Measurements from ENCODE around the gene ARID4B. TPM values are rescaled to one million over a fixed set of nuclear protein-coding genes. Genes with fewer than 3 reads are reported as not detected.
"Not testable (repeated sequence)": the region's sequence is repeated elsewhere in the genome, so short reads cannot be mapped to it uniquely, and the experiment has no call there.

ARID4B gene
- total RNA-seq, 1 experiment from 2014 or later = 34.2 TPM

DNA sequence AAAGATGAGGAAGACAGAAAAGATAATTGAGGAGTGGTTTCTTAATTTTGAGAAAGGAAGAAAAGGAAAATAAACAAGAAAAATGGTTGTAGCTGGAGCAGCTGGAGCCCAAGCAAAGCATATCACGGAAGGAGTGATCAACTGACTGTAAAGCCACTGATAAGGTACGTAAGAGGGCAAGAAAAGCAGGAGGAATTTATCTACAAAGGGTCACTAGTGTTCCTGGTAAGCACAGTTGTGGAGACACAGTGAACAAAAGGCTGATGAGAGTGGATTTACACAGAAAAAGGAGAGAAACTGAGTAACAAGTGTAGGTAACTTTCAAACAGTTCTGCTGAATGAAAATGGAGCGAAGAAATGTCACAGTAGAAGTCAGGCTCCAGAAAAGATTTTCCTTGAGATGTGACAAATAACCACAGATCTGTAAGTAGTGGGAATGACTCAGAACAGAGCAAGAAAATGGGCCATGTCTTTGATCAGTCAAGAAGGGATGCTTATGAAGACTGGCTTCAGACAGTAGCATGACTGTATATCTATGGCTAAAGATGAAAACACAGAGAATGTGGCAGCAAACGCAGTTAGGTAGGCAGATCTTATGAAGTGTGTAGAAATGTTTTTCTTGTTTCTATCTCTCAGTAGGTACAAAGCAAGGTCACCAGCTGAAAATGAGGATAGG, 121.3 kb downstream of the ARID4B start:
- Mint-ChIP-seq H3K27me3 (ENCODE audit: insufficient read depth, unreplicated experiment) (no peaks in the 10 kb centered on the region), H3K4me1 (ENCODE audit: low read depth, unreplicated experiment) (peaks cover 7% of the 10 kb centered on the region), H3K27ac (ENCODE audit: unreplicated experiment) (no peak overlapping the region), H3K4me3 (ENCODE audit: unreplicated experiment) (no peak overlapping the region), H3K36me3 (ENCODE audit: insufficient read depth, unreplicated experiment) (peaks cover 33% of the 10 kb centered on the region), H3K9me3 (ENCODE audit: unreplicated experiment) (no peaks in the 10 kb centered on the region)
- BruUV-seq (replicated peaks) = no TSS peak
- Histone ChIP-seq H3K4me3 (ENCODE audit: low read depth, low read length) (no peak overlapping the region), H3K36me3 (ENCODE audit: control insufficient read depth, insufficient read depth, low read length) (no peaks in the 10 kb centered on the region), H3K27me3 (replicated peaks; ENCODE audit: control insufficient read depth, insufficient read depth, low read length) (no peaks in the 10 kb centered on the region), H3K4me1 (no peaks in the 10 kb centered on the region), H3K9me3 (no peaks in the 10 kb centered on the region)
- no peak for DNase-seq
- intact Hi-C loops (cut with micrococcal nuclease; ENCODE audit: unreplicated experiment) = no loop called here
- TF ChIP-seq, protein P1, sequence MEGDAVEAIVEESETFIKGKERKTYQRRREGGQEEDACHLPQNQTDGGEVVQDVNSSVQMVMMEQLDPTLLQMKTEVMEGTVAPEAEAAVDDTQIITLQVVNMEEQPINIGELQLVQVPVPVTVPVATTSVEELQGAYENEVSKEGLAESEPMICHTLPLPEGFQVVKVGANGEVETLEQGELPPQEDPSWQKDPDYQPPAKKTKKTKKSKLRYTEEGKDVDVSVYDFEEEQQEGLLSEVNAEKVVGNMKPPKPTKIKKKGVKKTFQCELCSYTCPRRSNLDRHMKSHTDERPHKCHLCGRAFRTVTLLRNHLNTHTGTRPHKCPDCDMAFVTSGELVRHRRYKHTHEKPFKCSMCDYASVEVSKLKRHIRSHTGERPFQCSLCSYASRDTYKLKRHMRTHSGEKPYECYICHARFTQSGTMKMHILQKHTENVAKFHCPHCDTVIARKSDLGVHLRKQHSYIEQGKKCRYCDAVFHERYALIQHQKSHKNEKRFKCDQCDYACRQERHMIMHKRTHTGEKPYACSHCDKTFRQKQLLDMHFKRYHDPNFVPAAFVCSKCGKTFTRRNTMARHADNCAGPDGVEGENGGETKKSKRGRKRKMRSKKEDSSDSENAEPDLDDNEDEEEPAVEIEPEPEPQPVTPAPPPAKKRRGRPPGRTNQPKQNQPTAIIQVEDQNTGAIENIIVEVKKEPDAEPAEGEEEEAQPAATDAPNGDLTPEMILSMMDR (IDR thresholded peaks at IDR 0.05; ENCODE audit: insufficient read depth in 1 of 2, low read depth in 1 of 2, low read length in 1 of 2, severe bottlenecking in 1 of 2, unreplicated experiment in 1 of 2) = no peak
- ChIA-PET CTCF (no interaction called here), POLR2A (no interaction called here)

DNA sequence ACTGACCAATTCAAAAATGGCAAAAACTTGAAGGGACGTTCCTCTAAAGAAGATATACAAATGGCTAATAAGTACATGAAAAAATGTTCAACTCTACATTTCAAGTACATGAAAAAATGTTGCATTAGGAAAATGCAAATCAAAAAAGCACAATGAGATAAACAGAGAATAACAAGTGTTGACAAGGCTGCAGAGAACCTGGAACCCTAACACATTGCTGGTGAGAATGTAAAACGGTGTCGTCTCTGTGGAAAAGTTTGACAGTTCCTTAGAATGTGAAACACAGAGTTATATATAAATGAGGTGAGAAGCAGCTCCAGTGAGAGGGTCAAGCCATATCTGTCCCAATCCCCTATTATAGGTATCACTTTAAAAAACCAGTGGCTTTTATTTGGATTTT, 122.3 kb downstream of the ARID4B start:
- ChIA-PET POLR2A (interaction anchor here (0.8 kb wide), 1 partner anchor 397 kb away, joined by 3 read pairs; no protein-coding TSS in a partner anchor), CTCF (no interaction called here)
- no peaks in the 10 kb centered on the region for H3K27me3 Mint-ChIP-seq (ENCODE audit: insufficient read depth, unreplicated experiment)
- Histone ChIP-seq H3K4me1 (no peaks in the 10 kb centered on the region), H3K4me3 (ENCODE audit: low read depth, low read length) (no peak overlapping the region), H3K27me3 (replicated peaks; ENCODE audit: control insufficient read depth, insufficient read depth, low read length) (no peaks in the 10 kb centered on the region), H3K9me3 (no peaks in the 10 kb centered on the region), H3K36me3 (ENCODE audit: control insufficient read depth, insufficient read depth, low read length) (no peaks in the 10 kb centered on the region)
- no peak for DNase-seq
- peaks cover 33% of the 10 kb centered on the region for H3K36me3 Mint-ChIP-seq (ENCODE audit: insufficient read depth, unreplicated experiment)
- BruUV-seq (replicated peaks) = no TSS peak
- no peak overlapping the region for H3K27ac Mint-ChIP-seq (ENCODE audit: unreplicated experiment)
- H3K4me3 Mint-ChIP-seq (ENCODE audit: unreplicated experiment) = no peak overlapping the region
- H3K9me3 Mint-ChIP-seq (ENCODE audit: unreplicated experiment) = no peaks in the 10 kb centered on the region
- intact Hi-C loops (cut with micrococcal nuclease; ENCODE audit: unreplicated experiment) = no loop called here
- TF ChIP-seq, protein P1 (IDR thresholded peaks at IDR 0.05; ENCODE audit: insufficient read depth in 1 of 2, low read depth in 1 of 2, low read length in 1 of 2, severe bottlenecking in 1 of 2, unreplicated experiment in 1 of 2) = no peak
- peaks cover 7% of the 10 kb centered on the region for H3K4me1 Mint-ChIP-seq (ENCODE audit: low read depth, unreplicated experiment)

DNA sequence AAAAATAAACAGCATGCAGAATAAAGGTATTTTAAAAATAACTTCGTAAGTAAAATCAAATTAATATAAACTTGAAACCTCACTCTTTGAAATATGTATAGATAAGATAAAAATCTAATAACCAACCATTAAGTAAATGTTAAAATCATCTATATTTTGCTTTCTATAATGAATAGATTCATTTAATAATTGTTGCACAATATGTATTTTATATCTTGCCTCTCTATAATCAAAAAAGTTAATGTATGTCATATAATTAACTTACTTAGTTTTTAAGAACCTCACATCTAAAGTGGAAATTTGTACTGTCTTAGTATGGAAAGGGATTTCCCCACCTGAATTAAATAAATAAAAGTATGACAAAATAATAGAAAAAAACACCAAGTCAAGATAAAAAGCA, 124.6 kb downstream of the ARID4B start:
- no peaks in the 10 kb centered on the region for H3K36me3 ChIP-seq (ENCODE audit: control insufficient read depth, insufficient read depth, low read length)
- Mint-ChIP-seq H3K9me3 (ENCODE audit: unreplicated experiment) (no peaks in the 10 kb centered on the region), H3K4me1 (ENCODE audit: low read depth, unreplicated experiment) (peaks cover 7% of the 10 kb centered on the region), H3K36me3 (ENCODE audit: insufficient read depth, unreplicated experiment) (peaks cover 39% of the 10 kb centered on the region), H3K4me3 (ENCODE audit: unreplicated experiment) (no peak overlapping the region), H3K27ac (ENCODE audit: unreplicated experiment) (no peak overlapping the region), H3K27me3 (ENCODE audit: insufficient read depth, unreplicated experiment) (no peaks in the 10 kb centered on the region)
- no peak overlapping the region for H3K4me3 ChIP-seq (ENCODE audit: low read depth, low read length)
- intact Hi-C loops (cut with micrococcal nuclease; ENCODE audit: unreplicated experiment) = no loop called here
- H3K4me1 ChIP-seq = no peaks in the 10 kb centered on the region
- POLR2A ChIA-PET = no interaction called here
- no peaks in the 10 kb centered on the region for H3K27me3 ChIP-seq (replicated peaks; ENCODE audit: control insufficient read depth, insufficient read depth, low read length)
- no TSS peak for BruUV-seq (replicated peaks)
- TF ChIP-seq, protein P1 (IDR thresholded peaks at IDR 0.05; ENCODE audit: insufficient read depth in 1 of 2, low read depth in 1 of 2, low read length in 1 of 2, severe bottlenecking in 1 of 2, unreplicated experiment in 1 of 2) = no peak
- CTCF ChIA-PET = no interaction called here
- H3K9me3 ChIP-seq = no peaks in the 10 kb centered on the region
- no peak for DNase-seq

DNA sequence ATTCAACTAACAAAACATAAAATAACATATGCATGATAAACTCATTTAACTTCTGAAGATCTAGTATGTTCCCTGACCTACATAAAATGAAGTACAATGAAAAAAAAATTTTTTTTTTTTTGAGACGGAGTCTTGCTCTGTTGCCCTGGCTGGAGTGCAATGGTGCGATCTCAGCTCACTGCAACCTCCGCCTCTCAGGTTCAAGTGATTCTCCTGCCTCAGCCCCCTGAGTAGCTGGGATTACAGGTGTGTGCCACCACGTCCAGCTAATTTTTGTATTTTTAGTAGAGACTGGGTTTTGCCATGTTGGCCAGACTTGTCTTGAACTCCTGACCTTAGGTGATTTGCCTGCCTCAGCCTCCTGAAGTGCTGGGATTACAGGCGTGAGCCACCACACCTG, 125.5 kb downstream of the ARID4B start:
- peaks cover 39% of the 10 kb centered on the region for H3K36me3 Mint-ChIP-seq (ENCODE audit: insufficient read depth, unreplicated experiment)
- H3K4me1 Mint-ChIP-seq (ENCODE audit: low read depth, unreplicated experiment); H3K4me3 ChIP-seq (ENCODE audit: low read depth, low read length); H3K4me1 ChIP-seq; H3K27me3 ChIP-seq (replicated peaks; ENCODE audit: control insufficient read depth, insufficient read depth, low read length); POLR2A ChIA-PET; CTCF ChIA-PET; DNase-seq; BruUV-seq (replicated peaks); H3K9me3 Mint-ChIP-seq (ENCODE audit: unreplicated experiment); H3K36me3 ChIP-seq (ENCODE audit: control insufficient read depth, insufficient read depth, low read length); H3K27ac Mint-ChIP-seq (ENCODE audit: unreplicated experiment); H3K27me3 Mint-ChIP-seq (ENCODE audit: insufficient read depth, unreplicated experiment); H3K4me3 Mint-ChIP-seq (ENCODE audit: unreplicated experiment); intact Hi-C loops (cut with micrococcal nuclease; ENCODE audit: unreplicated experiment); H3K9me3 ChIP-seq: not testable (repeated sequence)
